ENCODE measurements around the gene HJV.

HJV gene

GRCh38 chr1:145979746-145980456, 41.6 kb downstream of the HJV start:
- TF ChIP-seq CTCF (IDR thresholded peaks at IDR 0.05) (no peak), ZFX (IDR thresholded peaks at IDR 0.05; ENCODE audit: borderline replicate concordance) (no peak)
- H3K27ac ChIP-seq = peak overlapping the region; percentile 90

GRCh38 chr1:145978854-145979745, 42.4 kb downstream of the HJV start:
- peak overlapping the region; percentile 90 for H3K27ac ChIP-seq
- TF ChIP-seq CTCF (IDR thresholded peaks at IDR 0.05) (peak; percentile 67), ZFX (IDR thresholded peaks at IDR 0.05; ENCODE audit: borderline replicate concordance) (no peak)

GRCh38 chr1:145978471-145978853, 43.1 kb downstream of the HJV start:
- TF ChIP-seq ZFX (IDR thresholded peaks at IDR 0.05; ENCODE audit: borderline replicate concordance) (no peak), CTCF (IDR thresholded peaks at IDR 0.05) (no peak)
- H3K27ac ChIP-seq = peak overlapping the region; percentile 90

GRCh38 chr1:145977486-145978470, 43.8 kb downstream of the HJV start:
- H3K27ac ChIP-seq = peak overlapping the region; percentile 90
- TF ChIP-seq ZFX (IDR thresholded peaks at IDR 0.05; ENCODE audit: borderline replicate concordance) (no peak), CTCF (IDR thresholded peaks at IDR 0.05) (peak; percentile 97)

GRCh38 chr1:145977016-145977415, 44.5 kb downstream of the HJV start:
- H3K27ac ChIP-seq = peak overlapping the region; percentile 90; the same call in 1 of the 2 replicates
- TF ChIP-seq CTCF (IDR thresholded peaks at IDR 0.05) (no peak), ZFX (IDR thresholded peaks at IDR 0.05; ENCODE audit: borderline replicate concordance) (no peak)

- no peak overlapping the region for H3K27ac ChIP-seq
- no peak for TF ChIP-seq CTCF (IDR thresholded peaks at IDR 0.05)
- no peak for TF ChIP-seq ZFX (IDR thresholded peaks at IDR 0.05; ENCODE audit: borderline replicate concordance)
These were observed 46.3 kb downstream of the HJV start for GRCh38 chr1:145975216-145975615.
